A549 (cell line): ENCODE measurements around the gene DBH.

ENCODE experiments used
- CBX2 ChIP-seq: fragments of 200-600 bp; sonication (generic); IDR thresholded peaks from 2 replicates; pipeline ENCODE4 v1.6.1; 2016; ENCODE audit warnings: low read depth, mild to moderate bottlenecking, borderline replicate concordance
- EHMT2 ChIP-seq: fragments of 200-600 bp; sonication (generic); IDR thresholded peaks from 2 replicates; pipeline ENCODE4 v1.6.1; 2016; ENCODE audit warnings: antibody characterized with exemption, low read depth, mild to moderate bottlenecking, moderate library complexity
- HOXA7 ChIP-seq: fragments of 250-450 bp; sonication (Bioruptor Pico); IDR thresholded peaks from 2 replicates; pipeline ENCODE4 v1.5.0; 2020; ENCODE audit warnings: mild to moderate bottlenecking, moderate library complexity
- MAFK ChIP-seq: fragments of 450-650 bp; IDR thresholded peaks from 2 replicates; pipeline ENCODE4 v1.6.1; 2014; ENCODE audit not compliant: partially characterized antibody
- MYC ChIP-seq: IDR thresholded peaks from 2 replicates; pipeline ENCODE4 v1.6.1; 2012; ENCODE audit warnings: mild to moderate bottlenecking, inconsistent platforms, low read length, improper control_type of control experiment, borderline replicate concordance
- NR3C1 ChIP-seq: fragments of >200 bp; sonication (Bioruptor Twin); formaldehyde crosslinking; IDR thresholded peaks from 3 replicates; pipeline ENCODE4 v1.6.1; 2017
- ZSCAN20 ChIP-seq: fragments of 250-450 bp; sonication (Bioruptor Pico); IDR thresholded peaks from 2 replicates; pipeline ENCODE4 v1.8.0; 2022; ENCODE audit warnings: mild to moderate bottlenecking, moderate library complexity
- TF ChIP-seq, protein P1 (sequence below): IDR thresholded peaks from 2 replicates; pipeline ENCODE4 v1.6.1; 2012
- TF ChIP-seq, protein P2 (sequence below): fragments of >200 bp; sonication (Bioruptor Twin); formaldehyde crosslinking; IDR thresholded peaks from 3 replicates; pipeline ENCODE4 v1.5.1; 2016

GRCh38 chr9:133686642-133687575, 50.7 kb downstream of the DBH start:
- TF ChIP-seq, protein P1, sequence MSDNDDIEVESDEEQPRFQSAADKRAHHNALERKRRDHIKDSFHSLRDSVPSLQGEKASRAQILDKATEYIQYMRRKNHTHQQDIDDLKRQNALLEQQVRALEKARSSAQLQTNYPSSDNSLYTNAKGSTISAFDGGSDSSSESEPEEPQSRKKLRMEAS: no peak
- TF ChIP-seq, protein P2, sequence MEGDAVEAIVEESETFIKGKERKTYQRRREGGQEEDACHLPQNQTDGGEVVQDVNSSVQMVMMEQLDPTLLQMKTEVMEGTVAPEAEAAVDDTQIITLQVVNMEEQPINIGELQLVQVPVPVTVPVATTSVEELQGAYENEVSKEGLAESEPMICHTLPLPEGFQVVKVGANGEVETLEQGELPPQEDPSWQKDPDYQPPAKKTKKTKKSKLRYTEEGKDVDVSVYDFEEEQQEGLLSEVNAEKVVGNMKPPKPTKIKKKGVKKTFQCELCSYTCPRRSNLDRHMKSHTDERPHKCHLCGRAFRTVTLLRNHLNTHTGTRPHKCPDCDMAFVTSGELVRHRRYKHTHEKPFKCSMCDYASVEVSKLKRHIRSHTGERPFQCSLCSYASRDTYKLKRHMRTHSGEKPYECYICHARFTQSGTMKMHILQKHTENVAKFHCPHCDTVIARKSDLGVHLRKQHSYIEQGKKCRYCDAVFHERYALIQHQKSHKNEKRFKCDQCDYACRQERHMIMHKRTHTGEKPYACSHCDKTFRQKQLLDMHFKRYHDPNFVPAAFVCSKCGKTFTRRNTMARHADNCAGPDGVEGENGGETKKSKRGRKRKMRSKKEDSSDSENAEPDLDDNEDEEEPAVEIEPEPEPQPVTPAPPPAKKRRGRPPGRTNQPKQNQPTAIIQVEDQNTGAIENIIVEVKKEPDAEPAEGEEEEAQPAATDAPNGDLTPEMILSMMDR: no peak
- no peak for TF ChIP-seq MAFK
- no peak for TF ChIP-seq EHMT2
- TF ChIP-seq NR3C1: no peak
- TF ChIP-seq HOXA7 (CRISPR knock-in tag): no peak
- no peak for TF ChIP-seq CBX2
- no peak for TF ChIP-seq ZSCAN20 (CRISPR knock-in tag)
- no peak for TF ChIP-seq MYC
